ENCODE data around the gene BASP1.

GRCh38 chr5:17255471-17256021, 38.1 kb downstream of the BASP1 start:
- TF ChIP-seq CTCF (IDR thresholded peaks at IDR 0.05) = no peak
- TF ChIP-seq POLR2A (IDR thresholded peaks at IDR 0.05) = no peak
- peak in 1 of 2 donors; percentile 65 for TF ChIP-seq EP300 (IDR thresholded peaks at IDR 0.05)
